NCI-H460 (cell line): ENCODE data around the gene CNTN2. TPM values are rescaled to one million over a fixed set of nuclear protein-coding genes. Genes with fewer than 3 reads are reported as not detected.

ENCODE experiments used
- DNase-seq: peaks from one replicate; pipeline ENCODE4 v3.0.0-alpha.2; 2016; ENCODE audit warnings: low read depth; ENCODE audit errors: extremely low read depth
- total RNA-seq: library from RNA; depleted of rRNA; stranded (reverse); fragments of >200 nt; shearing (Covaris generic); gene quantifications from 2 replicates; pipeline ENCODE4 v1.2.3, GENCODE V29; 2014

CNTN2 gene
- total RNA-seq, 1 experiment from 2014 or later: not detected

GRCh38 chr1:205052690-205053089 lies 9.7 kb downstream of the CNTN2 start:
- no peak for DNase-seq

GRCh38 chr1:205053296-205053695 lies 10.3 kb downstream of the CNTN2 start:
- no peak for DNase-seq

- DNase-seq: no peak
Observed at GRCh38 chr1:205054013-205054412, 11.0 kb downstream of the CNTN2 start.

GRCh38 chr1:205056188-205056611 lies 13.2 kb downstream of the CNTN2 start:
- DNase-seq: no peak

DNA sequence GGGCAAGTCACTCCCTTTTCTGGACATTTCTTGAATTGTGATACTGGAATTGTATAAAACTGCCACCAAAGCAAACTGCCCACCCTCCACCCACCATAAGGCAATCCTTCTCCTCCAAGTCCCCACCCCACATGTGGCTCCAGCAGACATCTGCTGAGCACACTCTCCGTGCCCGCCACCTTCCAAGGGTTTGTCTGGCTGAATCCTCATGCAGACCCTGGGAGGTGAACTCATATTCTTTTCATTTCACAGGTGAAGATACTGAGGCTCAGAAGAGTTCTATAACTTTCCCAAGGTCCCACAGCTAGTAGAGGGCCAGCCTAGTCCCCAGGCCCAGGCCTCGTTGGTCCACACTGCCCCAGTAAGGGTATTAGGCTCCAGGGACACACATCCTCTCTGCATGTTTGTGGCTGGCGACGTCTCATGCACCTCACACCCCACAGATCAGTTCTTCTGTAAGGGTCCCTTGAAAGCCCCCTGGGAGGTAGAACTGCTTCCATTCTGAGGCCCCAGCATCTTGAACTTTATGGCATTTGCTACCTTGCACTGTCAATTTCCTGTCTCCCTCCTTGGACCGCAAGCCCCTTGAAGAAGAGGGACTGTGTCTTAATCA lies 14.1 kb downstream of the CNTN2 start:
- DNase-seq: no peak

DNA sequence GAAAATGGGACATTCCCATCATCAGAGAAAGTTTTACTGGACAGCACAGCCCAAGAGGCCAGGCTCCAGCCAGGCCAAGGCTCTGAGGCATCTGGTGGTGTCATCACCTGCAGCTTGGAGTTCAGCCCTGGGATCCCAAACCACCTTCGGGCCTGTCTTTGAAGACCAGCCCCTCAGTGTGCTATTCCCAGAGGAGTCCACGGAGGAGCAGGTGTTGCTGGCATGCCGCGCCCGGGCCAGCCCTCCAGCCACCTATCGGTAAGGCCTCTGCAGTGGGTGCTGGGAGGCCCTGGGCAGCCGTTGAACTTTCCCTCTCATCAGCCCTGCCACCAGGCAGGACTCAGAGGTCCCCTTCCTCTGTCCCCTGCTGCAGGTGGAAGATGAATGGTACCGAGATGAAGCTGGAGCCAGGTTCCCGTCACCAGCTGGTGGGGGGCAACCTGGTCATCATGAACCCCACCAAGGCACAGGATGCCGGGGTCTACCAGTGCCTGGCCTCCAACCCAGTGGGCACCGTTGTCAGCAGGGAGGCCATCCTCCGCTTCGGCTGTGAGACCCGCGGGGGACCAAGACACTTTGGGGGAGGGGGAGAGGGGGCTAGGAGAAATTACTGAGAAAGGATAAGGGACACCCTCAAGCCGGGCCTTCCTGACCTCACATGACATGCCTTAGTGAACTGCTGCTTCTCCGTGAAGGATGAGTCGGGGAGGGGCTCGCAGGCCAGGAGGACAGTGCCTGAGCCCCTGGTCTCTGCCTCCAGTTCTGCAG lies 15.0 kb downstream of the CNTN2 start:
- no peak for DNase-seq

DNA sequence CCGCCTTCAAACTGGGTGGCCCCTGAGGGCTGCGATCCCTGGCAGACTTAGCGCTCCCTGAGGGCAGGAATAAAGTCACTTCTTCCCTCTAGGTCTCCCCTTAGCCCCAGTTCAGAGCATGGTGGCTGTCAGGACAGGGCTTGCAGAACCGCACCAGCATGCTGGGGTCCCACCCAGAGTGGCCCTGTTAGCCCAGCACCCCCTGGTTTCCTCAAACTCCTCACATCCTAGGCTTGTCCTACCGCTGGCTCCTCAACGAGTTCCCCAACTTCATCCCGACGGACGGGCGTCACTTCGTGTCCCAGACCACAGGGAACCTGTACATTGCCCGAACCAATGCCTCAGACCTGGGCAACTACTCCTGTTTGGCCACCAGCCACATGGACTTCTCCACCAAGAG lies 15.8 kb downstream of the CNTN2 start:
- no peak for DNase-seq

DNA sequence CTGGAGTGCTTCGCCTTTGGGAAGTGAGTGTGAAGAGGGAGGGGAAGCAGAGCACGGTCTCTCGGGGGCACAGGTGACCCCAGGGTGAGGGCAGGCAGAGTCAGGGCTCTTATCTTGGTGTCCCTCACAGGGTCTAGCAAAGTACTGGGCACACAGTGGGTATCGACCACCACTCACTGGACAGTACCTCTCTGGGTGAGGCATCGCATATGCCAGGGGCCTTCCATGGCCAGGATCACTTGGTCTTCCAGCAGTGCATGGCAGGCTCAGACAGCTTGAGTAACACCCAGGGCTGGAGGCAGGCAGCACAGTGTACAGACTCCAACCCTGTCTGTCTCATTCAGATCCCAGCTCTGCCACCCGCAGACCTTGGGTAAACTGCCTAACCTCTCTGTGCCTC lies 16.6 kb downstream of the CNTN2 start:
- no peak for DNase-seq

DNA sequence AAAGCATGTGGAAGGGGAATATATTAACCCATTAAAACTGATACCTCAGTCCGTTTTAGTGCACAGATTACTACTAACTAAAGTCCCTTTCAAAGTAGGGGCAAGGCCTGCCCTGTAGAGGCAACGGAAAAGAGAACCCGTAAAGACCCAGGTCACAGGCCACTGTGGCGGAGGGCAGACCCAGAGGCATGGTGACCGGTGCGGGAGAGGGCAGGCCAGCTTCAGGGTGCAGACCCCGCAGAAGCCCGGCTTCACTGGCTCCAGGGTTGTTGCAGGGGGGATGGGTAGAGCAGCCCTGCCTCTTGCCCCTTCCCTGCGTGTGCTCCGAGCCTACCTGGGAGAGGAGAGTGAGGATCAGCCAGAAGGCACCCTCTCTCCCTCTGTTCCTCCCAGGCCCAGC lies 17.7 kb downstream of the CNTN2 start:
- DNase-seq: no peak

GRCh38 chr1:205061227-205061626 lies 18.2 kb downstream of the CNTN2 start:
- DNase-seq: no peak

DNA sequence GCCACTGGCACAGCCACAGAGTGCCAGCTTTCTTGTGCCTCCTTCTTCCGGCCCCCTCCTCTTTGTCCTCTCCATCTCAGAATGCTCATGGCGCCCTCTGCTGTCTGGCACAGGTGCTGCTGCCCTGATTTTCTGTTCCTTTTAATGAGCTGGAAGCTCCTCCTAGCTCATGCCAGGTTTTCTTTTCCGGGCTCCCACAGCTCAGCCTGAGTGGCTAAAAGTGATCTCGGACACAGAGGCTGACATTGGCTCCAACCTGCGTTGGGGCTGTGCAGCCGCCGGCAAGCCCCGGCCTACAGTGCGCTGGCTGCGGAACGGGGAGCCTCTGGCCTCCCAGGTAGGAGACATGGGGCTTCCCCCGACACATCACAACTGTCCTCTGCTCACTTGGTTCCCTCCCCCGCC lies 18.7 kb downstream of the CNTN2 start:
- DNase-seq: peak; percentile 77

DNA sequence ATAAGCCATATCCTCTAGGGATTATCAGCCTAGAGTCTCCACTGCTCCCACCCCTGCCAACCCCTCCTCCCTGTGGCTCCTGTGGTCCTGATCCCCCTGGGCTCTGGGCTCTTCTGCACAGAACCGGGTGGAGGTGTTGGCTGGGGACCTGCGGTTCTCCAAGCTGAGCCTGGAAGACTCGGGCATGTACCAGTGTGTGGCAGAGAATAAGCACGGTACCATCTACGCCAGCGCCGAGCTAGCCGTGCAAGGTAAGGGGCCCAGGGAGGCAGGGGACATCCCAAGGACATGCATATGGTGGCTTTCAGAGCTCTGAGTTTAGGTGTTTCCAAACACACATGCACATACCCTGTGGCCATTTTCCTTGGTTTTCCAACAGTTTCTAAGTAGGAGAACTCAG lies 19.3 kb downstream of the CNTN2 start:
- no peak for DNase-seq

- DNase-seq: no peak
Observed at GRCh38 chr1:205062895-205063294, 19.9 kb downstream of the CNTN2 start.

- DNase-seq: no peak
Observed at GRCh38 chr1:205064301-205064700, 21.3 kb downstream of the CNTN2 start.

- no peak for DNase-seq
Observed at GRCh38 chr1:205064741-205065316, 21.8 kb downstream of the CNTN2 start.

GRCh38 chr1:205065666-205066065 lies 22.7 kb downstream of the CNTN2 start:
- no peak for DNase-seq

GRCh38 chr1:205066141-205066818 lies 23.3 kb downstream of the CNTN2 start:
- peak; percentile 9 for DNase-seq

GRCh38 chr1:205067031-205067430 lies 24.0 kb downstream of the CNTN2 start:
- DNase-seq: no peak

DNA sequence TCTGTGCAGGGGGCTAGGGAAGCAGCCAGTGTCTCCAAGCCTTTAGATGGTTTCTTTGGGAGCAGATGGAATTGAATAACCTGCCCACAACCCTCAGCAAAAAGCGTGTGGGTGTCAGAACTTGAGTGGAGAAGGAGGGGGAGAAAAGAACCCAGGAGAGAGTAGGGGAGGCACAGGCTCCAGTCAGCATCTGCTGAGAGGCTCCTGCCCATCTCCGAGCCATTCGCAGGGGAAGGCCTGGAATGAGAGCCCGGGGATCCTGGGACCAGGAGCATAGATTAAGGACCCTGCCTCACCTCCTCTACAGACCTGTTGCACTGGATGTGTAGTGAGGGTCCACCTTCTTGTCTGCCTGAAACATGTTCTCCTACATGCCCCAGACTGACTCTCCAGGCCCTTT lies 25.0 kb downstream of the CNTN2 start:
- DNase-seq: no peak

GRCh38 chr1:205068457-205069040 lies 25.5 kb downstream of the CNTN2 start:
- DNase-seq: no peak
